ENCODE data around the gene ZBED4.

ZBED4 gene

GRCh38 chr22:49900441-49901230 lies 47.0 kb downstream of the ZBED4 start:
- TF ChIP-seq, protein P1, sequence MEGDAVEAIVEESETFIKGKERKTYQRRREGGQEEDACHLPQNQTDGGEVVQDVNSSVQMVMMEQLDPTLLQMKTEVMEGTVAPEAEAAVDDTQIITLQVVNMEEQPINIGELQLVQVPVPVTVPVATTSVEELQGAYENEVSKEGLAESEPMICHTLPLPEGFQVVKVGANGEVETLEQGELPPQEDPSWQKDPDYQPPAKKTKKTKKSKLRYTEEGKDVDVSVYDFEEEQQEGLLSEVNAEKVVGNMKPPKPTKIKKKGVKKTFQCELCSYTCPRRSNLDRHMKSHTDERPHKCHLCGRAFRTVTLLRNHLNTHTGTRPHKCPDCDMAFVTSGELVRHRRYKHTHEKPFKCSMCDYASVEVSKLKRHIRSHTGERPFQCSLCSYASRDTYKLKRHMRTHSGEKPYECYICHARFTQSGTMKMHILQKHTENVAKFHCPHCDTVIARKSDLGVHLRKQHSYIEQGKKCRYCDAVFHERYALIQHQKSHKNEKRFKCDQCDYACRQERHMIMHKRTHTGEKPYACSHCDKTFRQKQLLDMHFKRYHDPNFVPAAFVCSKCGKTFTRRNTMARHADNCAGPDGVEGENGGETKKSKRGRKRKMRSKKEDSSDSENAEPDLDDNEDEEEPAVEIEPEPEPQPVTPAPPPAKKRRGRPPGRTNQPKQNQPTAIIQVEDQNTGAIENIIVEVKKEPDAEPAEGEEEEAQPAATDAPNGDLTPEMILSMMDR (IDR thresholded peaks at IDR 0.05; ENCODE audit: low read depth, low read length) = no peak
- no peak for DNase-seq (ENCODE audit: low read depth, low spot score)
- in situ Hi-C loops (cut with HindIII; ENCODE audit: low sequenced_read_pairs) = no loop called here
- H3K4me3 ChIP-seq (ENCODE audit: low read depth, low read length) = no peak overlapping the region

DNA sequence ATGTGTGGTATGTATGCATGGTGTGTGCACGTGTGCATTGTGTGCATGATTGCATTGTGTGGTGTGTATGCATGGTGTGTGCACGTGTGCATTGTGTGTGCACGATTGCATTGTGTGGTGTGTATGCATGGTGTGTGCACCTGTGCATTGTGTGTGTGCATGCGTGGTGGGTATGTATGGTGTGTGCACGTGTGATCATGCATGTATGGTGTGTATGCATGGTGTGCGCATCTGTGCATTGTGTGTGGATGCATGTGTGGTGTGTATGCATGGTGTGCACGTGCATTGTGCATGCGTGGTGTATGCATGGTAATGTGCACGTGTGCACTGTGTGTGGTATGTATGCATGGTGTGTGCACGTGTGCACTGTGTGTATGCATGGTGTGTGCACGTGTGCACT lies 47.8 kb downstream of the ZBED4 start:
- TF ChIP-seq, protein P1 (IDR thresholded peaks at IDR 0.05; ENCODE audit: low read depth, low read length) = no peak
- H3K4me3 ChIP-seq (ENCODE audit: low read depth, low read length) = no peak overlapping the region
- in situ Hi-C loops (cut with HindIII; ENCODE audit: low sequenced_read_pairs) = no loop called here
- no peak for DNase-seq (ENCODE audit: low read depth, low spot score)

GRCh38 chr22:49903322-49904039 lies 49.8 kb downstream of the ZBED4 start:
- in situ Hi-C loops (cut with HindIII; ENCODE audit: low sequenced_read_pairs) = no loop called here
- DNase-seq (ENCODE audit: low read depth, low spot score) = no peak
- TF ChIP-seq, protein P1 (IDR thresholded peaks at IDR 0.05; ENCODE audit: low read depth, low read length) = no peak
- H3K4me3 ChIP-seq (ENCODE audit: low read depth, low read length) = no peak overlapping the region

DNA sequence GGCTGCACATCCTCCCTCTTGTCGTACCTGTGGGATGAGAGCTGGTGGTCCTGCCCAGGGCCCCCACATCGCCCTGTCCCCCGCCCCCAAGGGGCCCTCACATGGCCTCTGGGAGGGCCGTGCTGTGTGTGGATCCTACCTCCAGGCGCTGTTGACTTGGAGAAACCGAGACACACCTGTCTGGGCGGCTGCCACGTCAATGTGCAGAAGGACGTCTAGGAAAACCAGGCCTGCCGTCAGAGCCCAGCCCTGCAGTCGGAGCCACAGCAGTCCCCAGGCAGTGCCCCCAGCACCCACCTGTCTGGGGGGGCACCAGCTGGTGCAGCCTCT lies 50.4 kb downstream of the ZBED4 start:
- in situ Hi-C loops (cut with HindIII; ENCODE audit: low sequenced_read_pairs) = no loop called here
- H3K4me3 ChIP-seq (ENCODE audit: low read depth, low read length) = no peak overlapping the region
- TF ChIP-seq, protein P1 (IDR thresholded peaks at IDR 0.05; ENCODE audit: low read depth, low read length) = no peak
- DNase-seq (ENCODE audit: low read depth, low spot score) = no peak

GRCh38 chr22:49905465-49905864 lies 51.8 kb downstream of the ZBED4 start:
- no peak for DNase-seq (ENCODE audit: low read depth, low spot score)
- in situ Hi-C loops (cut with HindIII; ENCODE audit: low sequenced_read_pairs) = no loop called here
- TF ChIP-seq, protein P1 (IDR thresholded peaks at IDR 0.05; ENCODE audit: low read depth, low read length) = no peak
- H3K4me3 ChIP-seq (ENCODE audit: low read depth, low read length) = no peak overlapping the region

GRCh38 chr22:49906071-49906798 lies 52.6 kb downstream of the ZBED4 start:
- in situ Hi-C loops (cut with HindIII; ENCODE audit: low sequenced_read_pairs) = no loop called here
- no peak for DNase-seq (ENCODE audit: low read depth, low spot score)
- TF ChIP-seq, protein P1 (IDR thresholded peaks at IDR 0.05; ENCODE audit: low read depth, low read length) = no peak
- no peak overlapping the region for H3K4me3 ChIP-seq (ENCODE audit: low read depth, low read length)
